Activated CD4-positive, alpha-beta T cell treated with anti-CD3 and anti-CD28 coated beads, Interleukin-10, Interleukin-2, amounts not matched to agents 100 ng/mL and 50 ng/mL, durations not matched to agents 16 hours and 8 hours (primary cell): ENCODE results near the gene CRMP1.

ENCODE experiments used
- DNase-seq: peaks from one replicate; pipeline ENCODE4 v3.0.0-alpha.2; 2020

Gene CRMP1

GRCh38 chr4:5790546-5790857 lies 102.4 kb downstream of the CRMP1 start:
- no peak for DNase-seq

- DNase-seq, result no peak
Measured at GRCh38 chr4:5789141-5789540, 103.7 kb downstream of the CRMP1 start.

GRCh38 chr4:5788144-5788543 lies 104.7 kb downstream of the CRMP1 start:
- no peak for DNase-seq

GRCh38 chr4:5787311-5787710 lies 105.6 kb downstream of the CRMP1 start:
- no peak for DNase-seq

- DNase-seq, result no peak
Measured at GRCh38 chr4:5785806-5786680, 106.8 kb downstream of the CRMP1 start.

GRCh38 chr4:5784960-5785611 lies 107.8 kb downstream of the CRMP1 start:
- no peak for DNase-seq

GRCh38 chr4:5784021-5784420 lies 108.9 kb downstream of the CRMP1 start:
- DNase-seq, result no peak

GRCh38 chr4:5783486-5783885 lies 109.4 kb downstream of the CRMP1 start:
- DNase-seq, result no peak

GRCh38 chr4:5782829-5783476 lies 109.9 kb downstream of the CRMP1 start:
- DNase-seq, result no peak

- DNase-seq, result no peak
Measured at GRCh38 chr4:5781691-5782090, 111.2 kb downstream of the CRMP1 start.

GRCh38 chr4:5780831-5781480 lies 111.9 kb downstream of the CRMP1 start:
- DNase-seq, result no peak

- DNase-seq, result no peak
Measured at GRCh38 chr4:5776510-5776909, 116.4 kb downstream of the CRMP1 start.

- no peak for DNase-seq
Measured at GRCh38 chr4:5774416-5775036, 118.4 kb downstream of the CRMP1 start.

GRCh38 chr4:5773271-5773555 lies 119.7 kb downstream of the CRMP1 start:
- DNase-seq, result no peak

- no peak for DNase-seq
Measured at GRCh38 chr4:5772528-5773270, 120.2 kb downstream of the CRMP1 start.
